DMS114 treated with DMSO at 0.1 percent for 48 hours (cell line): ENCODE results near the gene PRM1.
"Not testable (repeated sequence)": the region's sequence is repeated elsewhere in the genome, so short reads cannot be mapped to it uniquely, and the experiment has no call there.

Experiments used
- DNase-seq: peaks from one replicate; lab custom pipeline; 2025; ENCODE audit not compliant: unreplicated experiment; lab: John Stamatoyannopoulos, UW

Gene PRM1

GRCh38 chr16:11314309-11314894 lies 33.3 kb upstream of the PRM1 start:
- DNase-seq, result no peak

DNA sequence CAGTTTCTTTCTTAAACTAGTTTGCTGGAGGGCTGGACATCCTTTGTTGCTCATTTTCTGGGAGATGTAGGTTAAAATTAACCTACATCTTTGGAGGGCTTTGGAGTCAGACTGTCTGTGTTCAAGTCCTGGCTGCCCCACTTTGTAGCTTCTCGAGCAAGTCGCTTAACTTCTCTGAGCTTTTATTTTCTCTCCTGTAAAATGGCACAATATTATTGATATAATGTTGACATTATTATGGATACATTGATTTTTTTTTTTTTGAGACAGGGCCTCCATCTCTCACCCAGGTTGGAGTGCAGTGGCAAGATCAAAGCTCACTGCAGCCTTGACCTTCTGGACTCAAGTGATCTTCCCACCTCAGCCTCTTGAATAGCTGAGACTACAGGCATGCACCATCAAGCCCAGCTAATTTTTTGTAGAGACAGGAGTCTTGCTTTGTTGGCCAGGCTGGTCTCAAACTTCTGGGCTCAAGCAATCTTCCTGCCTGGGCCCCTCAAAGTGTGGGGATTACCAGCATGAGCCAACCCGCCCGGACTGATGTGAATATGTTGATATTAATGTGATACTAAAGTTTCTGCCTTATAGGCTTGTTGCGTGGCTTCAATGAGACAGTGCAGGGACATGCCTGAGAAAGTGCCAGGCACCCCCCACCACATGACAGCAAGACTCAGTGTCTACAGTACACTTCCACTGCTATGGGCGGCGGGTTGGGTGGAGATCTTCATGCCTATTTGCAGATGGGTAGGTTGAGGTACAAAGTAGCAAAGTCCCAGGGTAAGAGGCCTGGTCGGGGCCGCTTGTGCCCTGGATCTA lies 32.6 kb upstream of the PRM1 start:
- no peak for DNase-seq

- no peak for DNase-seq
Observed at GRCh38 chr16:11312718-11313492, 31.8 kb upstream of the PRM1 start.

DNA sequence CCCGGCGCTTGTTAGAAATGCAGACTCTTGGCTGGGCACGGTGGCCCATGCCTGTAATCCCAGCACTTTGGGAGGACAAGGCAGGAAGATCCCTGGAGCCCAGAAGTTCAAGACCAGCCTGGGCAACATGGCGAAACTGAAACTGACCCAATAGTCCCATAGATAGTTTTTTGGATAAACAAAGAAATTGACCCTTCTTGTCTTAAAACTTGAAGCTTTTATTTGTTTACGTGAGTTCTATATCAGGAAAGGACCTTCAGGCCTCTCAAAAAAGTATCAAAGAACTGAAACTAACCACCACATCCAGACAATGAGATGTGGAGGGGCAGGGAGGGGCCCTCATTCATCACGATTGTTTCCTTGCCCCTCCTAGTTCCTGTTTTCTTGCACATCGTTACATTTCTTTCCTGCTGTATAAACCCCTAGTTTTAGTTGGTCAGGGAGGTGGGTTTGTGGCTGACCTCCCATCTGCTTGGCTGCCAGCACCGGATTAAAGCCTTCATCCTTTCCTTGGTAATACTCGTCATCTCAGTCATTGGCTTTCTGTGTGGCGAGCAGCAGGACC lies 29.9 kb upstream of the PRM1 start:
- DNase-seq, result no peak

DNA sequence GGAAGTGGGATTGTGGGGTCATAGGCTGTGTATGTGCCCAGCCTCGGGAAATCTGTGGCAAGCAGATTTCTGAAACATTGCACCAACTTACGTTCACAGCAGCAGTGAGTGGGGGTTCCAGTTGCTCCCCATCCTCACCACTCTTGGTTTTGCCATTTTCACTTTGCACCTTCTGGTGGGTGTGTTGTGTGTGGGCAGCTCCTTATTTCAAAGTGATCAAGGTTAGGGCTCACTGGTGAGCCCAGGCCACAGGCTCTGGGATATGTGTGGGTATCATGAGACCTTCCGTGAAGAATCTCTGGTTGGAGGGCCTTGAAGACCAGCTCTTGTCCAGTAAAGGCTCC lies 29.5 kb upstream of the PRM1 start:
- no peak for DNase-seq

- DNase-seq, result no peak
Observed at GRCh38 chr16:11309895-11310633, 28.9 kb upstream of the PRM1 start.

- no peak for DNase-seq
Observed at GRCh38 chr16:11308493-11309283, 27.6 kb upstream of the PRM1 start.

GRCh38 chr16:11307639-11308492 lies 26.7 kb upstream of the PRM1 start:
- no peak for DNase-seq

DNA sequence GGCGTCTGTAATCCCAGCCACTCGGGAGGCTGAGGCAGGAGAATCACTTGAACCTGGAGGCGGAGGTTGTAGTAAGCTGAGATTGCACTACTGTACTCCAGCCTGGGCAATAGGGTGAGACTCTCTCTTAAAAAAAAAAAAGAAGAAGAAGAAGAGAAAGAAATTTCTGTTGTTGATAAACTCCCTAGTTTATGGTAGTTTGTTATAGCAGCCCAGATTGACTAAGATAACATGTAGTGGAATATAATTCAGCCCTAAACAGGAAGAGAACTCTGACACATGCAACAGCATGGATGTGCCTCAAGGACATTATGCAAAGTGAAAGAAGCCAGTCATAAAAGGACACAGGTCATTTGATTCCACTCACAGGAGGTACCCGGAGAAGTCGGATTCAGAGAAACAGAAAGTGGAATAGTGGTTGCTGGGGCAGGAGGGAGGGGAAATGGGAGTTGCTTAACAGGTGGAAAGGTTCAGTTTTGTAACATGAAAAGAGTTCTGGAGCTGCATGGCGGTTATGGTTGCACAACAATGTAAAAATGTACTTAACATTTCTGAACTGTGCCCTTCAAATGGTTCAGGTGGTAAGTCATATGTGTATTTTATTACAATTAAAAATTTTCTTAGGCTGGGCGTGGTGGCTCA lies 26.0 kb upstream of the PRM1 start:
- no peak for DNase-seq

GRCh38 chr16:11306381-11306780 lies 25.3 kb upstream of the PRM1 start:
- no peak for DNase-seq

- no peak for DNase-seq
Observed at GRCh38 chr16:11303405-11304138, 22.4 kb upstream of the PRM1 start.

GRCh38 chr16:11302977-11303376 lies 21.8 kb upstream of the PRM1 start:
- DNase-seq, result no peak

- DNase-seq, result no peak
Observed at GRCh38 chr16:11301645-11302501, 20.7 kb upstream of the PRM1 start.

GRCh38 chr16:11300560-11300892 lies 19.4 kb upstream of the PRM1 start:
- no peak for DNase-seq

GRCh38 chr16:11299865-11300559 lies 18.9 kb upstream of the PRM1 start:
- no peak for DNase-seq

DNA sequence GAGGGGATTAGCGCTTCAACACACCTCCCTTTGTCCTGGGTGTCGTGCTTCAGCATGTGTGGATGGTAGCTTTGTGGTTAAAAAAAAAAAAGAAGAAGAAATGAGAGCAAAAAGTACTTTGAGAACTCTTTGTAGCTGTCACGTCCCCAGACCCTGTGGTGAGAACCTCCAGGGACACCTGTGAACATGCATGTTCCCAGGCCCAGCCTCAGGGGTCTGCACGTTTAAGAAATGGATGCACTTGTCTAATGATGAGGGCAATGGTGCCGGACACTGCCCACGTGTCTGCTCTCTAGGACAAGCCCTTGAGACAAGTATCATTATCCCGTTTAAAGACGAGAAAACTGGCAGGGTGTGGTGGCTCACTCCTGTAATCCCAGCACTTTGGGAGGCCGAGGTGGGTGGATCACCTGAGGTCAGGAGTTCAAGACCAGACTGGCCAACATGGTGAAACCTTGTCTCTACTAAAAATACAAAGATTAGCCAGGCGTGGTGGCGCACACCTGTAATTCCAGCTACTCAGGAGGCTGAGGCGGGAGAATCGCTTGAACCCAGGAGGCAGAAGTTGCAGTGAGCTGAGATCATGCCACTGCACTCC lies 17.9 kb upstream of the PRM1 start:
- DNase-seq, result not testable (repeated sequence)
